HepG2 (cell line): ENCODE measurements around the gene GON4L.

Source experiments
- FOXO4 ChIP-seq: sonication (generic); formaldehyde crosslinking; conservative IDR thresholded peaks from 2 replicates; pipeline ENCODE4 v1.8.1; 2023; ENCODE audit warnings: missing genetic modification reagents
- MTA3 ChIP-seq: sonication (generic); formaldehyde crosslinking; IDR thresholded peaks from 2 replicates; pipeline ENCODE4 v1.4.0; 2020; ENCODE audit warnings: missing genetic modification reagents
- ZNF121 ChIP-seq: sonication (generic); formaldehyde crosslinking; IDR thresholded peaks from 2 replicates; pipeline ENCODE4 v1.5.0; 2020; ENCODE audit warnings: mild to moderate bottlenecking, missing genetic modification reagents
- ZNF567 ChIP-seq: sonication (generic); formaldehyde crosslinking; IDR thresholded peaks from 2 replicates; pipeline ENCODE4 v1.8.1; 2023; ENCODE audit warnings: mild to moderate bottlenecking, missing genetic modification reagents, borderline replicate concordance
- ZNF788 ChIP-seq: sonication (generic); formaldehyde crosslinking; IDR thresholded peaks from 2 replicates; pipeline ENCODE4 v1.5.0; 2020; ENCODE audit warnings: mild to moderate bottlenecking, missing genetic modification reagents, borderline replicate concordance

- TF ChIP-seq MTA3 (CRISPR knock-in tag) (no peak), ZNF567 (CRISPR knock-in tag) (no peak), ZNF121 (no peak), ZNF788 (CRISPR knock-in tag) (no peak), FOXO4 (CRISPR knock-in tag) (no peak)
These were observed 598 bp downstream of the GON4L start for GRCh38 chr1:155856257-155856974.
